ENCODE measurements around the gene XCL1.

The XCL1 gene

DNA sequence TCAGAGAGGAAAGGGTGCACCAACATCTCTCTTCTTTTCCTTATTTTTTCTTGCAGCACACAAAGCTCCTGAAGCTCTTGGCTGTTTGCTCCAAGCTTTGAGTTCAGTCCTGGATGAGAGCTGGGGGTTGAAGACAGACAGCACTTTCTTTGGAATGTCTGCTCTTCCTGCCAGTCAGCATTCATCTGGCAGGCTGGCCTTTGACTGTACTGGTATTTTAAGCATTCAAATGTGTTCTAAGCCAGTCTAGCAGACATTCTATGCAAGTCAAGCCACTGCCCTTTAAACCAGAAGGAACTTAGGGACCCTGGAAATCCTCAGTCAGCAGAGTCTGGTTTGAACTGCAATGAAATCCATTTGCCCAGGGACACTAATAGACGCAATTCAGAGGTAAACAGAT lies 45.0 kb downstream of the XCL1 start:
- DNase-seq (ENCODE audit: low spot score): no peak

DNA sequence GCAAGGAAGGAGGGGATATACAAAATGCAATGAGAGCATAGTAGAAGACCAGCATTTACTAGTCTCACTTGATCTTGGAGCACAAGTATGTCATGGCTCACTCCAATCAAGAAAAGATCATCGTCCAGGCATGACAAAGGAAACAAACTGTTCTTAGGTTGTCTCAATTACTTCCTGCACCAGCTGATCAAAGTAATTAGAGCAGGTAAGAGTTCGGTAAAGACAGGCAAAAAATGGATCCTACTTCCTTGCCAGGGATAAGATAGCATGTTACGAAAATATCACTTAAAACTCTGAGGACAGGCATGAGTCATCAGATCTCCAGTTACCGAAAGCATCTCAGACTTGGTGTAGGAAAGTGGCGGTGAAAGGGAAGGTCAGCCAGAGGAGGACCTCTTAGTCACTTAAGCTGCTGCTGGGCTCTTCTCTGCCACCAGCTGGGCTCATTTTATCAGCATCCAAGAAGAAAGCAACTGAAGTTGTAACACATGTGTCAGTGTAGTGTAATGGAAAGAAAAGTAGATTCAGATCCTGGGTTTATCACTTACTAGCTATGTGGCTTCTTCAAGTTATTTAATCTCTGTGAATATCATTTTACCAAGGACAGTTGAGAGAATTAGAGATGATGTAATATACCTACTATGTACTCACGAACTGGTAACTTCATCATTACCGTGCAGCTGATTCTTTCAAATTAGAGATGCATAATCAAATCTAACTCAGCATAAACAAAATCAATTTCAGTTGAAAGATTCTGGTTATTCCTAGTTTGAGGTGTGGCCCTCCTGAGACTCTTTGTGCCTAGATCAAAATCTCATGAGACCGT lies 46.8 kb downstream of the XCL1 start:
- no peak for DNase-seq (ENCODE audit: low spot score)

More for the DNA sequence above, 45.0 kb downstream of the XCL1 start:
- TF ChIP-seq, protein P1, sequence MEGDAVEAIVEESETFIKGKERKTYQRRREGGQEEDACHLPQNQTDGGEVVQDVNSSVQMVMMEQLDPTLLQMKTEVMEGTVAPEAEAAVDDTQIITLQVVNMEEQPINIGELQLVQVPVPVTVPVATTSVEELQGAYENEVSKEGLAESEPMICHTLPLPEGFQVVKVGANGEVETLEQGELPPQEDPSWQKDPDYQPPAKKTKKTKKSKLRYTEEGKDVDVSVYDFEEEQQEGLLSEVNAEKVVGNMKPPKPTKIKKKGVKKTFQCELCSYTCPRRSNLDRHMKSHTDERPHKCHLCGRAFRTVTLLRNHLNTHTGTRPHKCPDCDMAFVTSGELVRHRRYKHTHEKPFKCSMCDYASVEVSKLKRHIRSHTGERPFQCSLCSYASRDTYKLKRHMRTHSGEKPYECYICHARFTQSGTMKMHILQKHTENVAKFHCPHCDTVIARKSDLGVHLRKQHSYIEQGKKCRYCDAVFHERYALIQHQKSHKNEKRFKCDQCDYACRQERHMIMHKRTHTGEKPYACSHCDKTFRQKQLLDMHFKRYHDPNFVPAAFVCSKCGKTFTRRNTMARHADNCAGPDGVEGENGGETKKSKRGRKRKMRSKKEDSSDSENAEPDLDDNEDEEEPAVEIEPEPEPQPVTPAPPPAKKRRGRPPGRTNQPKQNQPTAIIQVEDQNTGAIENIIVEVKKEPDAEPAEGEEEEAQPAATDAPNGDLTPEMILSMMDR (IDR thresholded peaks at IDR 0.05; ENCODE audit: extremely low read depth, missing control alignments): no peak

DNA sequence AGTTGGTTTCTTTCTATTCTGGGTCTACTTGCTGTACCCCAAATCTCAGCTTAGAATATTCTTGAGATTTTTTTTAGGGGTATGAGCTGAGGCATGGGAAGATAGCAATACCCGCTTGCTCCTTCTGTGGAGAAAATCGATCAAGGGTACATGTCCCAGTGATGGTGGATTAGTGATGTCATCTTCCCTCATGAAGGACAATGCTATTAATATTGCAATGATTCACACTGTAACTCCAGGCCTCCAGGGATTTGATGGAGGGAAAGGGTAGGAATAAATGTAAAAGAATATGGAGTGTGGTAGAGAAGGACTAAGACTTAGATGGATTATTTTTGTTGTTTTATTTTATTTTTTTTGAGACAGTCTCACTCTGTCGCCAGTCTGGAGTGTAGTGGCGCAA lies 47.4 kb downstream of the XCL1 start:
- TF ChIP-seq, protein P1 (IDR thresholded peaks at IDR 0.05; ENCODE audit: extremely low read depth, missing control alignments): no peak
- no peak for DNase-seq (ENCODE audit: low spot score)

More for the DNA sequence above, 46.8 kb downstream of the XCL1 start:
- TF ChIP-seq, protein P1 (IDR thresholded peaks at IDR 0.05; ENCODE audit: extremely low read depth, missing control alignments): no peak

DNA sequence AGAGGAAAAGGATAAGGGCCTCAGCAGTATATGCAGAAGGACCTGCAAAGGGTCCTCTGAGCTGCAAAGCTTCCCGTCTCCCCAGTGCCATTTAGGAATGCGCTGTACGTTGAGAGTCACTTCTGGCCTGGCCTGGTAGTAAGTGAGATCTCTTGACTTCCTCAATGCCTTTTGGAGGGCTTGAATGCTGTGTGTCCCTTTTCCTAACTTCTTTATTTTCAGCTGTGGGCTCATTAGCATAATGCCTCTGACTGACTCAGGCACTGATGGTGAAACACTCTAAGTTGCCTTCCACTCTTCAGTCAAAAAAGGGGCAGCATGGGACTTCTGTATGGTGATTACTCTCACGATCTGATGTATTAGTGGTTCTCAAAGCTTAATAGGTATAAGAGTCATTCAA lies 49.9 kb downstream of the XCL1 start:
- TF ChIP-seq, protein P1 (IDR thresholded peaks at IDR 0.05; ENCODE audit: extremely low read depth, missing control alignments): no peak
- no peak for DNase-seq (ENCODE audit: low spot score)

- TF ChIP-seq, protein P1 (IDR thresholded peaks at IDR 0.05; ENCODE audit: extremely low read depth, missing control alignments): no peak
- no peak for DNase-seq (ENCODE audit: low spot score)
Observed at GRCh38 chr1:168627370-168627769, 51.0 kb downstream of the XCL1 start.

DNA sequence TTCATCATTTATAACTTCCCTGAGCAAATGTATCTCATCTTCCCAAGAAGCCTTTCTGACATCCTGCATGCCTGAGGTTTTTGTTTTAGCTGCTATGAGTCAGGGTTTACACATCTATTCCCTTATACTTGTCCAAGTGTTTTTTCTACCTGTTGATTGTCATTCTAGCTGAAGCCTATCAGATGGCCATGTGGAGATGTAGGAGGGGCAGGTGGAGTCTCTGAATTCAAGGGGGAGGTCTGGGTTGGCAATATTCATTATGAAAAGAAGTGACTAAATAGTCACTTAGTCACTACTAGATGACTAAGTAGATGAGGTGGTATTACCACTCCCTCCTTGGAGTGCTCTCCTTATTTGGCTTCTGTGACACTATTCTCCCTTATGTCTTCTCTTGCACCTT lies 52.4 kb downstream of the XCL1 start:
- DNase-seq (ENCODE audit: low spot score): no peak
- TF ChIP-seq, protein P1 (IDR thresholded peaks at IDR 0.05; ENCODE audit: extremely low read depth, missing control alignments): no peak

DNA sequence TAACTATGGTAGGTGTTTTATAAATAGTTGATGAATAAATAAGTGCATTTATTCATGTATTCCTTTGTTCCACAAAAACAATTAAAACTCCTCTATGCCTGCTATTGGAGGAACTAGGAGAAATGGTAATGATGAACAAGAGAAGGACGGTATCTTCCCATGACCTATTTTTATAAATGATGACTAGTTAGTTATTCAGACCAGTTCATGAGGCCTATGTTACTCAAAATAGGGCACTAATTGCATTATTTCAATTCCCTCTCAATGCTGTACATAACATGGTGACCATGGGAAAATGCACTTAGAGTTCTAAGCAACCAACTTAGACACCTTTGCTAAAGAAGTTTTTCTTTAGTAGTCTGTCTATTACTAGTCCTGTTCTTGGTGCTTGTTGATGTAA lies 53.1 kb downstream of the XCL1 start:
- TF ChIP-seq, protein P1 (IDR thresholded peaks at IDR 0.05; ENCODE audit: extremely low read depth, missing control alignments): no peak
- no peak for DNase-seq (ENCODE audit: low spot score)

All from GM20000 (cell line).